ENCODE results near the gene RYR2.

RYR2 gene

DNA sequence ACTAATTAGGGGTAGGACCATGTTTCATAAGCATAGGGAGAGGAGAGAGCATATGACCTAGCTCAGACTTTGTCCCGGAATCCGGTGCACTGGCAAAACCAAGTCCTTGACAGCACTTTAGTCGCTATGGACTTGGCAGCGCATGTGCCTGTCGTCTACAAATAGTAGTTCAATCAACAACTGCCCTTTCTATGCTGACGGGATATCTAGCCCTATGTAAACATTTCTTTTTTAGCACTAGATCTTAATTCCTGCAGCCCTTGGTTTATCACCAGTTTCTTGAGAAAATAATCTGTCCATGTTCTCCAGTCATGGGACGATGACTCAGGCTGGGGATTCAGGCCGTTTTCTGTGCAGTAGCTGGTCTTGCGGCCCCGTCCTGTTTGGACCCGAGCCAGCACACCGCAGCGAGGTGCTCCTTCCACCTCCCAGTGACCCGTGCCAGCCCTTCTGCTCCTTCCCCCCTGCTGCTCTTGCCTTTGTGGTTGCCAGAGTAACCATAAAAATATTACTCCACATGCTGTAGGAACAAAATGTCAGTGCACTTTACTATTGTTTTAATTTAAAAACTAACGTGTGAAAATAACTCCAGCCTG, 29.1 kb upstream of the RYR2 start:
- no peak for TF ChIP-seq ZNF565 (CRISPR knock-in tag; conservative IDR thresholded peaks at IDR 0.05; ENCODE audit: low read depth)
- TF ChIP-seq ARNTL (CRISPR knock-in tag; IDR thresholded peaks at IDR 0.05; ENCODE audit: borderline replicate concordance, low read depth) = no peak
- TF ChIP-seq OSR1 (CRISPR knock-in tag; IDR thresholded peaks at IDR 0.05) = no peak
- no peak for ATAC-seq

DNA sequence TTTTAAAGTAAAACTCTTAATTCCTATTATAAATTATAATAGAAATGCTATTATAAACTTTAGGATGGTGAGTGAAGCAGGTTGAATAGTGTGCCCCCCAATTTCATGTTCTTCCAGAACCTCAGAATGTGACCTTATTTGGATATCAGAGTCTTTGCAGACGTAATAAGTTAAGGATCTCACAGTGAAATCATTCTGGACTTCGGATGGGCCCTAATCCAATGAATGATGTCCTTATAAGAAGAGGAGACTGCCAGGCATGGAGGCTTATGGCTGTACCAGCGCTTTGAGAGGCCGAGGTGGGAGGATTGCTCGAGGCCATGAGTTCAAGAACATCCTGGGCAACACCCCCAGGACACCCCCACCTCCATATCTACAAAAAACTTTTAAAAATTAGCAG, 28.4 kb upstream of the RYR2 start:
- TF ChIP-seq TOX (CRISPR knock-in tag; IDR thresholded peaks at IDR 0.05; ENCODE audit: borderline replicate concordance) = no peak
- no peak for TF ChIP-seq ZNF70 (CRISPR knock-in tag; IDR thresholded peaks at IDR 0.05)
- TF ChIP-seq ZFP3 (CRISPR knock-in tag; IDR thresholded peaks at IDR 0.05) = no peak
- no peak for TF ChIP-seq CSDC2 (CRISPR knock-in tag; IDR thresholded peaks at IDR 0.05)
- TF ChIP-seq TCF4 (CRISPR knock-in tag; IDR thresholded peaks at IDR 0.05; ENCODE audit: borderline replicate concordance) = no peak
- TF ChIP-seq, protein P1, sequence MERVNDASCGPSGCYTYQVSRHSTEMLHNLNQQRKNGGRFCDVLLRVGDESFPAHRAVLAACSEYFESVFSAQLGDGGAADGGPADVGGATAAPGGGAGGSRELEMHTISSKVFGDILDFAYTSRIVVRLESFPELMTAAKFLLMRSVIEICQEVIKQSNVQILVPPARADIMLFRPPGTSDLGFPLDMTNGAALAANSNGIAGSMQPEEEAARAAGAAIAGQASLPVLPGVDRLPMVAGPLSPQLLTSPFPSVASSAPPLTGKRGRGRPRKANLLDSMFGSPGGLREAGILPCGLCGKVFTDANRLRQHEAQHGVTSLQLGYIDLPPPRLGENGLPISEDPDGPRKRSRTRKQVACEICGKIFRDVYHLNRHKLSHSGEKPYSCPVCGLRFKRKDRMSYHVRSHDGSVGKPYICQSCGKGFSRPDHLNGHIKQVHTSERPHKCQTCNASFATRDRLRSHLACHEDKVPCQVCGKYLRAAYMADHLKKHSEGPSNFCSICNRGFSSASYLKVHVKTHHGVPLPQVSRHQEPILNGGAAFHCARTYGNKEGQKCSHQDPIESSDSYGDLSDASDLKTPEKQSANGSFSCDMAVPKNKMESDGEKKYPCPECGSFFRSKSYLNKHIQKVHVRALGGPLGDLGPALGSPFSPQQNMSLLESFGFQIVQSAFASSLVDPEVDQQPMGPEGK (CRISPR knock-in tag; IDR thresholded peaks at IDR 0.05; ENCODE audit: borderline replicate concordance) = no peak
- TF ChIP-seq PPARA (CRISPR knock-in tag; IDR thresholded peaks at IDR 0.05; ENCODE audit: borderline replicate concordance) = no peak
- TF ChIP-seq ESRRG (CRISPR knock-in tag; IDR thresholded peaks at IDR 0.05) = no peak
- ATAC-seq = no peak

DNA sequence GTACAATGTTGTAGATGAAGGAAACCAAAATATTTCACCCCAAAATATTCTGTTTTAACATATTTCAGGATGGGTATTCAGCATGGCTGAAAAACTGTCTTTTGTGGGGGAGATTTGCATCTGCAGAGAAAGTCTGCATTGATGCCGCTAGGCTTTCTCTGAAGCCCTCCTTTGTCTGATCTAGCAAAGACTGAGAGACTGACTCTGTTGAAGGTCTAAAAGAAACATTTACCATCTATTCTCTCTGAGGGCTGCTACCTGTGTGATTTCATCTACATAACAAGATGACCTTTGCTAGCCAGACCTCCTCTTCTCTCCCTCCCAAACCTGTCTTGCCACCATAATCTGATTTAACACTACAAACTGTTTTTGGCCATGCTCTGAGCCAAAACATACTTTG, 25.4 kb upstream of the RYR2 start:
- ATAC-seq = no peak
- TF ChIP-seq TOX (CRISPR knock-in tag; IDR thresholded peaks at IDR 0.05; ENCODE audit: borderline replicate concordance) (no peak), ZNF70 (CRISPR knock-in tag; IDR thresholded peaks at IDR 0.05) (no peak), ZFP30 (CRISPR knock-in tag; IDR thresholded peaks at IDR 0.05) (no peak), OSR1 (CRISPR knock-in tag; IDR thresholded peaks at IDR 0.05) (no peak), RARB (CRISPR knock-in tag; IDR thresholded peaks at IDR 0.05) (no peak), ISL1 (CRISPR knock-in tag; IDR thresholded peaks at IDR 0.05) (no peak)
- TF ChIP-seq, protein P1 (CRISPR knock-in tag; IDR thresholded peaks at IDR 0.05; ENCODE audit: borderline replicate concordance) = no peak

DNA sequence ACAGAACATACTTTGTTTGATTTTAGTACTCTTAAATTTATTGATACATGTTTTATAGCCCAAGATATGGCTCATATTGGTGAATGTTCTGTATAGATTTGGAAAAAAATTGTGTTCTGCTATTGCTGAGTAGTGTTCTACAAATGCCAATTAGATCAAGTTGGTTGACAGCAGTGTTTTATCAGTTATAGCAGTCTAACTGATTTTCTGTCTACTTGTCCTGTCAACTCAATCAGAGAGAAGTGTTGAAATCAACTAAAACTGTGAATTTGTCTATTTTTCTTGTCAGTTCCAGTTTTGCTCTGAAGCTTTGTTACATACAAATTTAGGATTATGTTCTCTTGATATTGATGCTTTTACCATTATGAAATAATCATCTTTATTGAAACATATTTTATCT, 23.1 kb upstream of the RYR2 start:
- no peak for TF ChIP-seq ZFP30 (CRISPR knock-in tag; IDR thresholded peaks at IDR 0.05)
- TF ChIP-seq RARB (CRISPR knock-in tag; IDR thresholded peaks at IDR 0.05) = no peak
- TF ChIP-seq, protein P2, sequence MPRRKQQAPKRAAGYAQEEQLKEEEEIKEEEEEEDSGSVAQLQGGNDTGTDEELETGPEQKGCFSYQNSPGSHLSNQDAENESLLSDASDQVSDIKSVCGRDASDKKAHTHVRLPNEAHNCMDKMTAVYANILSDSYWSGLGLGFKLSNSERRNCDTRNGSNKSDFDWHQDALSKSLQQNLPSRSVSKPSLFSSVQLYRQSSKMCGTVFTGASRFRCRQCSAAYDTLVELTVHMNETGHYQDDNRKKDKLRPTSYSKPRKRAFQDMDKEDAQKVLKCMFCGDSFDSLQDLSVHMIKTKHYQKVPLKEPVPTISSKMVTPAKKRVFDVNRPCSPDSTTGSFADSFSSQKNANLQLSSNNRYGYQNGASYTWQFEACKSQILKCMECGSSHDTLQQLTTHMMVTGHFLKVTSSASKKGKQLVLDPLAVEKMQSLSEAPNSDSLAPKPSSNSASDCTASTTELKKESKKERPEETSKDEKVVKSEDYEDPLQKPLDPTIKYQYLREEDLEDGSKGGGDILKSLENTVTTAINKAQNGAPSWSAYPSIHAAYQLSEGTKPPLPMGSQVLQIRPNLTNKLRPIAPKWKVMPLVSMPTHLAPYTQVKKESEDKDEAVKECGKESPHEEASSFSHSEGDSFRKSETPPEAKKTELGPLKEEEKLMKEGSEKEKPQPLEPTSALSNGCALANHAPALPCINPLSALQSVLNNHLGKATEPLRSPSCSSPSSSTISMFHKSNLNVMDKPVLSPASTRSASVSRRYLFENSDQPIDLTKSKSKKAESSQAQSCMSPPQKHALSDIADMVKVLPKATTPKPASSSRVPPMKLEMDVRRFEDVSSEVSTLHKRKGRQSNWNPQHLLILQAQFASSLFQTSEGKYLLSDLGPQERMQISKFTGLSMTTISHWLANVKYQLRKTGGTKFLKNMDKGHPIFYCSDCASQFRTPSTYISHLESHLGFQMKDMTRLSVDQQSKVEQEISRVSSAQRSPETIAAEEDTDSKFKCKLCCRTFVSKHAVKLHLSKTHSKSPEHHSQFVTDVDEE (CRISPR knock-in tag; IDR thresholded peaks at IDR 0.05) = no peak
- TF ChIP-seq TCF4 (CRISPR knock-in tag; IDR thresholded peaks at IDR 0.05; ENCODE audit: borderline replicate concordance) = no peak
- no peak for TF ChIP-seq BACH2 (CRISPR knock-in tag; IDR thresholded peaks at IDR 0.05; ENCODE audit: borderline replicate concordance)
- TF ChIP-seq, protein P3, sequence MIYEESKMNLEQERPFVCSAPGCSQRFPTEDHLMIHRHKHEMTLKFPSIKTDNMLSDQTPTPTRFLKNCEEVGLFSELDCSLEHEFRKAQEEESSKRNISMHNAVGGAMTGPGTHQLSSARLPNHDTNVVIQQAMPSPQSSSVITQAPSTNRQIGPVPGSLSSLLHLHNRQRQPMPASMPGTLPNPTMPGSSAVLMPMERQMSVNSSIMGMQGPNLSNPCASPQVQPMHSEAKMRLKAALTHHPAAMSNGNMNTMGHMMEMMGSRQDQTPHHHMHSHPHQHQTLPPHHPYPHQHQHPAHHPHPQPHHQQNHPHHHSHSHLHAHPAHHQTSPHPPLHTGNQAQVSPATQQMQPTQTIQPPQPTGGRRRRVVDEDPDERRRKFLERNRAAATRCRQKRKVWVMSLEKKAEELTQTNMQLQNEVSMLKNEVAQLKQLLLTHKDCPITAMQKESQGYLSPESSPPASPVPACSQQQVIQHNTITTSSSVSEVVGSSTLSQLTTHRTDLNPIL (CRISPR knock-in tag; IDR thresholded peaks at IDR 0.05; ENCODE audit: low read depth) = no peak
- no peak for TF ChIP-seq ZFP3 (CRISPR knock-in tag; IDR thresholded peaks at IDR 0.05)
- no peak for TF ChIP-seq ISL1 (CRISPR knock-in tag; IDR thresholded peaks at IDR 0.05)
- TF ChIP-seq, protein P4, sequence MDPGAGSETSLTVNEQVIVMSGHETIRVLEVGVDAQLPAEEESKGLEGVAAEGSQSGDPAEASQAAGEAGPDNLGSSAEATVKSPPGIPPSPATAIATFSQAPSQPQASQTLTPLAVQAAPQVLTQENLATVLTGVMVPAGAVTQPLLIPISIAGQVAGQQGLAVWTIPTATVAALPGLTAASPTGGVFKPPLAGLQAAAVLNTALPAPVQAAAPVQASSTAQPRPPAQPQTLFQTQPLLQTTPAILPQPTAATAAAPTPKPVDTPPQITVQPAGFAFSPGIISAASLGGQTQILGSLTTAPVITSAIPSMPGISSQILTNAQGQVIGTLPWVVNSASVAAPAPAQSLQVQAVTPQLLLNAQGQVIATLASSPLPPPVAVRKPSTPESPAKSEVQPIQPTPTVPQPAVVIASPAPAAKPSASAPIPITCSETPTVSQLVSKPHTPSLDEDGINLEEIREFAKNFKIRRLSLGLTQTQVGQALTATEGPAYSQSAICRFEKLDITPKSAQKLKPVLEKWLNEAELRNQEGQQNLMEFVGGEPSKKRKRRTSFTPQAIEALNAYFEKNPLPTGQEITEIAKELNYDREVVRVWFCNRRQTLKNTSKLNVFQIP (CRISPR knock-in tag; IDR thresholded peaks at IDR 0.05; ENCODE audit: borderline replicate concordance, low read depth) = no peak
- TF ChIP-seq OSR1 (CRISPR knock-in tag; IDR thresholded peaks at IDR 0.05) = no peak
- no peak for TF ChIP-seq ZNF565 (CRISPR knock-in tag; conservative IDR thresholded peaks at IDR 0.05; ENCODE audit: low read depth)
- TF ChIP-seq, protein P1 (CRISPR knock-in tag; IDR thresholded peaks at IDR 0.05; ENCODE audit: borderline replicate concordance) = no peak
- no peak for TF ChIP-seq ESRRG (CRISPR knock-in tag; IDR thresholded peaks at IDR 0.05)
- no peak for TF ChIP-seq ZC3H10 (CRISPR knock-in tag; IDR thresholded peaks at IDR 0.05)
- ATAC-seq = no peak
